SKM-1 treated with dmso at 0.1 percent for 144 hours (cell line): ENCODE results near the gene OR2A25.

ENCODE experiments used
- DNase-seq: peaks from one replicate; lab custom pipeline; 2025; ENCODE audit not compliant: unreplicated experiment; lab: John Stamatoyannopoulos, UW

The OR2A25 gene

DNA sequence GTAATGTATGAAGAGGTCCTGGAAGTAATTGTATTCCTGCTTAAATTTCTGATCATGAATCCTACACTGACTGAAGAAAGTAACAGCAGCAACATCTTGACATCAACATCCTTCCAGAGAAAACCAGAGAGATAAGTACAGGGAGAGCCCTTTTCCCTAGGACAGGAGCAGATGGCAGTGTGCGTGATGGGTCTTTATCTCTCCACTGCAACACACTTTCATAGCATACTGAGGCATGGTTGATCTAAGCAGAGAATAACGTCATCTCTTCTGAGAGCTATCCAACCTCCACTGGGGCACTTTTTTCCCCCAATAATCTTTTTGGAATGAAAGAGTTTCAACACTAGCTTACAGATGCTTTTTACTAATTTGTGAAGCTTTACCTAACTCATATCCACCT, 342 bp downstream of the OR2A25 start:
- DNase-seq = no peak

DNA sequence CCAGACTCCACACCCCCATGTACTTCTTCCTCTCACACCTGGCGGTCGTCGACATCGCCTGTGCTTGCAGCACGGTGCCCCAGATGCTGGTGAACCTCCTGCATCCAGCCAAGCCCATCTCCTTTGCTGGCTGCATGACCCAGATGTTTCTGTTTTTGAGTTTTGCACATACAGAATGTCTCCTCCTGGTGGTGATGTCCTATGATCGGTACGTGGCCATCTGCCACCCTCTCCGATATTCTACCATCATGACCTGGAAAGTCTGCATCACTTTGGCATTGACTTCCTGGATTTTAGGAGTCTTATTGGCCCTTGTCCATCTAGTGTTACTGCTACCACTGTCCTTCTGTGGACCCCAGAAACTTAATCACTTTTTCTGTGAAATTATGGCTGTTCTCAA, 4.8 kb downstream of the OR2A25 start:
- DNase-seq = no peak

DNA sequence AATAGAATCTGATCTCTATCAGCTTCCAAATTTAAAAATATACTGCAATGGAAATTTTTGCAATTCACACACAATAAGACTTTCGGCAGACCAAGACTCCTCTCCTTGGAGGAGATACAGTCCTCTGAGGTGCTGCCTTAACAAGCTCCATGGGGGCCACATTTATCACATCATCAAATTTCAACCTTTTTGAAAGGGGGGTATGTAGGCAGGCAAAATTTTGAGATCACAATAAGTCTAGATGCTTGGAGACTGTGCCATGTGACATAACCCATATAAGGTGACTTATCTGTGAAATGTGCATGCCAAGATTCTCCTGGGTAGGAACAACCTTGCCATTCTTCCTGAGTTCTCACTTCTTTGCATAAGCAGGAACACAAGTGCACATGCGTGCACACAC, 16.4 kb downstream of the OR2A25 start, which contains the start of gene OR2A12:
Gene OR2A12, plus strand, starts transcription at position 301 of the 400 bp plus-strand sequence. CDS start 8,830 bp downstream, outside the sequence.
- no peak for DNase-seq

DNA sequence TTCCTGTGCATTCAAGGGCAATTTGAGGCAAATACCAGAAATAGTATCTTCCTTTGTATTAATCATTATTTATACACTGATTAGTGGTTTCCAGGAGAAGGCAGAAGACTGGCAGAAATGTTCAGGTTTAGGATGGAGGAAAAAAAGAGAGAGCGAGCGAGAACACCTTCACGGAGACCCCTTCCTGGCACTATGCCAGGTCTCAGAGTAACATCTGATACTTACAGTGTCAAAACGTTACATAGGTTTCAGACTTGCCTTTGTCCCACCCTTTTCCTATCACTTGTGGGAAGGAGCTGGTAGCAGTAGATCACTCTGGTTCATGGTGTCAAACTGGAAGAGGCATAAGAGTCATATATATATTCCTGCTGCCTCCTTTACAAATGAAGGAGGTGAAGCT, 17.1 kb downstream of the OR2A25 start:
- DNase-seq = no peak

DNA sequence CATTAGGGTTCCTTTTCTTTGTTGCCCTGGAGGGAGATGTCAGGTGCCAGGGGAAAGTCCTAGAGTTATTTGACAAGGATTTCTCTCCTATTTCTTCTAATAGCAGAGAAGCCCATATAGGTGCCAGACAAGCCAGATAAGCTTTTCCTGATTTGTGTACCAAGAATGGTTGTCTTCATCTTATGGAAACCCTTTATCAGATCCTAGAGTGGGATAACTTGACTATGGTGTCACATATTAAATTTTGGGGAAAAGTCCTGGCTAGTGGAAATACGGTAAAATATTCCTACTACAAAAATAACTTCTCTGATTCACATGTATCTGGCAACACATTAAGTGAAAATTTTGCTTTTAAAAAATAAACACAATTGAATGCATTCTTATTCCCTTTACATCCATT, 17.6 kb downstream of the OR2A25 start:
- DNase-seq = no peak

DNA sequence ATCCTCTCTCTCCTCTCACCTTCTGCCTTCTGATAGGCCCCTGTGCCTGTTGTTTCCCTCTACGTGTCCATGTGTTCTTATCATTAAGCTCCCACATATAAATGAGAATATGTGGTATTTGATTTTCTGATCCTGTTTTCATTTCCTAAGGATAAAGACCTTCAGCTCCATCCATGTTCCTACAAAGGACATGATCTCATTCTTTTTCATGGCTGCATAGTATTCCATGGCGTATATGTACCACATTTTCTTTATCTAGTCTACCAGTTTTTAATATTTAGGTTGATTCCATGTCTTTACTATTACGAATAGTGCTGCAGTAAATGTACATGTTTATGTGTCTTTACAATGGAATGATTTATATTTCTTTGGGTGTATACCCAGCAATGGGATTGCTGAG, 21.1 kb downstream of the OR2A25 start:
- DNase-seq = no peak

DNA sequence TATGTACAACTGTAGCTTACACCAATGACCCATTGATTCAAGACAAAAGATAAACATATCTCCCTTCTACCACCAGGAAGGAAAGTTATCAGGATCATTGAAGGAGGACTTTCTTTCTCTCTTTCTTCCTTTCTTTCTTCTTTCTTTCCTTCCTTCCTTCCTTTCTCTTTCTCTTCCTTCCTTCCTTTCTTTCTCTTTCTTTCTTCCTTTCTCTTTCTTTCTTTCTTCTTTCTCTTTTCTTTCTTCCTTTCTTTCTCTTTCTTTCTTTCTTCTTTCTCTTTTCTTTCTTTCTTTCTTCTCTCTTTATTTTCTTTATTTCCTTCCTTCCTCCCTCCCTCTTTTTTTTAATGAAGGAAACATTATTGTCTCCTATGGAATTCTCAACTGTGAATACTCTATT, 29.2 kb downstream of the OR2A25 start:
- DNase-seq = no peak

DNA sequence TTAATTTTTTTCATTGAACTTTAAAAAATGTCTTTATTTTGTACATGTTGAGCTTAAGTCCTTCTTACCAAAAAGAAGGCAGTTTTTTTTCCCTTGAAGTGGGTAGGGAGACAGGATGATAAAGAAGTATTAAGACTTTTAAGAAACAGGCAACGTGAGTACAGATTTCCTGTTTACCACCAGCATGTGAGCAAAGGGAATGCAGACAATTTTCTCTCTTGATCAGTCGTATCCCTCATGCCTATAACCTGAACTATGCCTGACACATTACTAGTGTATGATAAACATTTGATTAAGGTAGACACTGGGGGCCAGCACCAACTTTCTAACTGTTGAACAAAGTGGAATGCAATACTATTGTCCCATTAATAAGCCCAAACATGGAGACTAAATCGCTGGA, 31.0 kb downstream of the OR2A25 start:
- DNase-seq = no peak

DNA sequence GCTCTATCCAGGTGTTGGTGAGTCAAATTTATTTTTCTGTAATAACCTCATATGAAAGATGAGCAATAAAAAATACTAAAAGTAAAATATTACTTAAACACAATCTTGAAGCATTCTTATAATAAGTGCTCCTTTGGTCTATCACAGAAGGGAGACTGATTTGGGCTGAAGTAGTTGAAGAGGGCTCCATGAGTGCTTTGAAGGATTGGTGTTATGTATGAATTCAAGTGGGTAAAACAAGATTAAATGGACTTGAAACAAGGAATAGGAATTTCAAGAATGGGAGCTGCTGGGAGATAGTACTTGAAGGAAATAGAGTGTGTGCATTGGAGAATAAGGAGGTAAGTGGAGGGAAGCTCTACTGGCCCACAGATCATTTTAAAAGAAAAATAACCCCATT, 32.4 kb downstream of the OR2A25 start:
- DNase-seq = no peak

DNA sequence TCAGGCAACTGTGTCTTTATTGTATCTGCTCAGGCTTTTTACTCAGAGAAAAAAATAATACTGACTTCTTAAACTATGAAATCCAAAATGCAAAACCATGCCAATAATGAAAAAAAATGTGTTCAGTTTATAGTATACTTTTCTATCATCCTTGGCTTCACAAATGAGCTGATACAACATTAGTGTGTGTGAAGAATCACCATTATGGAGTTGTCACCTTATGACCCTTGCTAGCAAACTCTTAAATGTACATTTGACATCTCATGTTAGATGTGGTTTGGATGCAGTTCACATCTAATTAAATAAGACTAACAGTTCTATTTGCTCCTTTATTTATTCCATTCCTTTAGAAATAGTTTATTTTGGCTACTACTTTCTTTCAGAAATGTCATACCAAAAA, 35.6 kb downstream of the OR2A25 start:
- no peak for DNase-seq

DNA sequence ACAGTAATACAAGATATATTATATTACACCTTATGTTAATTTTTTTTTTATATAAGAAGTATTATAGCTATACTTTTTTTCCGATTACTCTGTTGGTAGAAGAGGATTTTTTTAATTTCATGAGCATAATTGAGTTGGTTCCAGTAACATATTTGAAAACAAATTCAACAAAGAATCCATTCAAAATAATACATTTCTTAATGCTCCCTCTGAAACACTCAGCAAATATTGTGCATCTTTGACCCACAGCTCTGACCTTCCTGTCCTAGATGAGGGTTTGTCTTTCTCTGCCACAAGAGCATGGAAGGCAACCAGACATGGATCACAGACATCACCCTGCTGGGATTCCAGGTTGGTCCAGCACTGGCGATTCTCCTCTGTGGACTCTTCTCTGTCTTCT, 39.7 kb downstream of the OR2A25 start, which contains the start of gene OR2A2:
Gene OR2A2, plus strand, starts transcription at position 301 of the 400 bp plus-strand sequence. Its CDS starts 0 bp downstream, at position 301.
- DNase-seq = no peak

DNA sequence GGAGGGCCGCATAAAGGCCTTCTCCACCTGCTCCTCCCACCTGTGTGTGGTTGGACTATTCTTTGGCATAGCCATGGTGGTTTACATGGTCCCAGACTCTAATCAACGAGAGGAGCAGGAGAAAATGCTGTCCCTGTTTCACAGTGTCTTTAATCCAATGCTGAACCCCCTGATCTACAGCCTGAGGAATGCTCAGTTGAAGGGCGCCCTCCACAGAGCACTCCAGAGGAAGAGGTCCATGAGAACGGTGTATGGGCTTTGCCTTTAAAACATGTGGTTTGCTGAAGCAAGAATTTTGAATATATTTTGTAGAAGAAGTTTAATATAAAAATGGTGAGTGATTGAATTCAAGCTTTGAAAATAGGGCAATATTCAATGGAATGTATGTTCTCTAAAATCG, 40.7 kb downstream of the OR2A25 start:
- DNase-seq = no peak

DNA sequence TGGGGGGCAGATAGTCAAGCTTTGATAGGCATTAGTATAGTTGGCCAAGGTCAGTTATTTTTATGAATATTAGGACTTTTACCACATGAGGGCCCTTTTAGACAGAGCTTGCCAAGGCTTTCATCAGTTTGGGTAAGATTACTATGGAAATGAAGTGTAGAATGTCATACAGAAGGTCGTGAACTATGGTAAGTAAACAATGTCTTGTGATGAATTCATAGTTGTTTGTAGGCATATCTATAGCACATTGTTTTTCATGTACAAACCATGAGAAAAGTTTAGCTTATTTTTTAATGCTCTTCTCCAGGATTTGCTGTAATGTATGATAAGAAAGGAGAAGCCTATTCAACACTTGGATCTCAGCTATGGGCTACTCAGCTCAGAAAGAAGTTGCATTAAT, 44.0 kb downstream of the OR2A25 start:
- DNase-seq = no peak

DNA sequence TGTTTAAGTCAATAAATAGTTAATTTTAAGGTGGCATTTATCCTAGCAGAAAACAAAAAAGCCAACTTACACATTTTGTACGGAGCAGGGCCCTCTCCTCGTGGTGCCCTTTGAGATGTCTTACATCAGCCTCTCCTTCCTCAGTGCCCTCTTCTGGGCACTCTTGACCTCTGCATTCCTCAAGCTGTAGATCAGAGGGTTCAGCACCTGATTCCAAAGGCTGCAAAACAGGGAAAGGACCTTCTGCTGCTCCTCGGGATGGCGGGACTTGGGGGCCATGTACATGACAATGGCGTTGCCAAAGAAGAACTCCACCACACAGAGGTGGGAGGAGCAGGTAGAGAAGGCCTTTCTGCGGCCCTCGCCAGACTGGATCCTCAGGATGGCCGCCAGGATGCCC, 48.7 kb downstream of the OR2A25 start:
- no peak for DNase-seq

DNA sequence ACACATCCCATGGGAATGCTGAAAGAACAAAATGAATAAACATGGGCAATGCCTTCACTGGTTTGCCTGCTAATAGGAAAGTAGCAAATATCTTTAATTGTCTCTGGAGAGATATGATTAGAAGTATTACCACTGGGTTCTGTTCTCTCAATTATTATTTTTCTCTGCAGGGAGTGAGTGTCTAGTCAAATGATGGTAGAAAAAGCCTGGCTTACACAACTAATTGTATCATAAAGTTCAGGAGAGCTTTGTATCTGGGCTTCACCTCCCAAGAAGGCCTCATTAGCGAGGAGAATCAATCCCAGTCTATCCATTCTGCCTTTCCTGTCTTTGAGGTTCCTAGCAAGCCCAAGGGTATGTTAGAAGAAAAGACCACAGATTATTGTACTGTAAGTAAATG, 53.3 kb downstream of the OR2A25 start, which contains the start of gene OR2A14:
Gene OR2A14, plus strand, starts transcription at position 301 of the 400 bp plus-strand sequence. CDS start 5,937 bp downstream, outside the sequence.
- DNase-seq = no peak
